Left lung (tissue), 10 donors: ENCODE data around the gene TRAF7. TPM values are rescaled to one million over a fixed set of nuclear protein-coding genes. Genes with fewer than 3 reads are reported as not detected.
"Not testable (repeated sequence)": the region's sequence is repeated elsewhere in the genome, so short reads cannot be mapped to it uniquely, and the experiment has no call there.

Source experiments
- ATAC-seq: fragments of 200-7000 bp; cut with Tn5 transposase; one replicate; pipeline ENCODE4 v1.9.1; 2020; ENCODE audit warnings: moderate library complexity
- DNase-seq, 4 donors: peaks; one replicate each; pipeline ENCODE4 v3.0.0-alpha.2; 2013 to 2020
- H3K27ac ChIP-seq, 2 donors: fragments of 200-600 bp; sonication (generic) in 1 of 2; one replicate each; pipeline versions ENCODE4 v1.5.0 to v1.8.0; 2020 to 2021
- H3K27me3 ChIP-seq, 2 donors: fragments of 200-600 bp; sonication (generic) in 1 of 2; one replicate each; pipeline versions ENCODE4 v1.5.0 to v1.8.0; 2020 to 2021
- H3K36me3 ChIP-seq, 2 donors: fragments of 200-600 bp; sonication (generic) in 1 of 2; one replicate each; pipeline versions ENCODE4 v1.5.0 to v1.8.0; 2020 to 2021
- H3K4me1 ChIP-seq, 2 donors: fragments of 200-600 bp; one replicate each; pipeline ENCODE4 v1.8.0; 2021
- H3K4me3 ChIP-seq, 2 donors: fragments of 200-600 bp; sonication (generic) in 1 of 2; one replicate each; pipeline versions ENCODE4 v1.5.0 to v1.8.0; 2020 to 2021; ENCODE audit warnings: mild to moderate bottlenecking in 1 of 2
- H3K9me3 ChIP-seq, 2 donors: fragments of 200-600 bp; sonication (generic) in 1 of 2; one replicate each; pipeline versions ENCODE4 v1.5.0 to v1.8.0; 2020 to 2021
- CTCF ChIP-seq, 2 donors: fragments of 200-600 bp; sonication (generic) in 1 of 2; IDR thresholded peaks; one replicate each; pipeline versions ENCODE4 v1.5.0 to v1.8.0; 2021; ENCODE audit warnings: antibody characterized with exemption in 2 of 2
- intact Hi-C, 2 donors: fragments of 100-400 bp; cut with DNase I; formaldehyde crosslinking; loops; one replicate each; pipeline versions ENCODE4 v1.11.2 to v1.14.2; 2022
- polyA plus RNA-seq, 6 donors: library from polyadenylated mRNA; unstranded; fragments of 120-200 nt; gene quantifications; one replicate each; pipeline ENCODE4 v1.2.1, GENCODE V29; 2013; ENCODE audit not compliant: insufficient read length in 6 of 6
- total RNA-seq, 2 donors: library from RNA; stranded (reverse); fragmentation: NEBNext Ultra II Directional; extraction: Animal tissue kit (Norgen Biotek cat#: 25700); gene quantifications; one replicate each; pipeline ENCODE4 v1.2.1, GENCODE V29; 2021
- donor health status: DM: no; HTN: yes; CAD: no.
- donor health status: DM: no; HTN: no; CAD: no.

The TRAF7 gene
- total and polyA plus RNA-seq, 8 donors: 48.6 to 88.1 (median 55.0) TPM

- intact Hi-C loops, H3K27ac ChIP-seq, H3K4me1 ChIP-seq, H3K27me3 ChIP-seq, H3K4me3 ChIP-seq, H3K9me3 ChIP-seq, DNase-seq: not testable (repeated sequence)
- H3K36me3 ChIP-seq: peaks cover 0 to 79% of the 10 kb centered on the region in 2 donors
- peak; percentile 19 for ATAC-seq
These were observed 43.9 kb upstream of the TRAF7 start for GRCh38 chr16:2111412-2112335.

- DNase-seq, H3K27me3 ChIP-seq, H3K4me1 ChIP-seq, intact Hi-C loops, H3K9me3 ChIP-seq, H3K27ac ChIP-seq, ATAC-seq, H3K4me3 ChIP-seq: not testable (repeated sequence)
- peaks cover 0 to 75% of the 10 kb centered on the region in 2 donors for H3K36me3 ChIP-seq
These were observed 43.0 kb upstream of the TRAF7 start for GRCh38 chr16:2112539-2113106.

GRCh38 chr16:2114225-2114624 is 41.4 kb upstream of the TRAF7 start:
- ATAC-seq, H3K27me3 ChIP-seq, H3K4me3 ChIP-seq, H3K27ac ChIP-seq, DNase-seq, intact Hi-C loops, H3K4me1 ChIP-seq, H3K9me3 ChIP-seq: not testable (repeated sequence)
- H3K36me3 ChIP-seq: peaks cover 0 to 61% of the 10 kb centered on the region in 2 donors

- H3K9me3 ChIP-seq, H3K4me3 ChIP-seq, H3K4me1 ChIP-seq, H3K27ac ChIP-seq, H3K27me3 ChIP-seq, intact Hi-C loops, ATAC-seq, DNase-seq: not testable (repeated sequence)
- H3K36me3 ChIP-seq: peaks cover 0 to 53% of the 10 kb centered on the region in 2 donors
These were observed 40.5 kb upstream of the TRAF7 start for GRCh38 chr16:2114885-2115590.

- TF ChIP-seq CTCF (IDR thresholded peaks at IDR 0.05): no peak
- ATAC-seq (no peak), DNase-seq (no peak)
- intact Hi-C loops: no loop called here
- Histone ChIP-seq H3K4me3 (no peak overlapping the region), H3K4me1 (no peaks in the 10 kb centered on the region), H3K9me3 (no peaks in the 10 kb centered on the region), H3K27ac (no peak overlapping the region), H3K36me3 (peaks cover 0 to 48% of the 10 kb centered on the region in 2 donors), H3K27me3 (no peaks in the 10 kb centered on the region)
These were observed 40.0 kb upstream of the TRAF7 start for GRCh38 chr16:2115591-2115973.

- H3K4me1 ChIP-seq, intact Hi-C loops, ATAC-seq, DNase-seq, H3K9me3 ChIP-seq, H3K27me3 ChIP-seq, H3K27ac ChIP-seq, H3K4me3 ChIP-seq: not testable (repeated sequence)
- peaks cover 0 to 39% of the 10 kb centered on the region in 2 donors for H3K36me3 ChIP-seq
These were observed 39.2 kb upstream of the TRAF7 start for GRCh38 chr16:2116428-2116827.

- H3K27me3 ChIP-seq, H3K4me1 ChIP-seq, intact Hi-C loops, H3K27ac ChIP-seq, DNase-seq, ATAC-seq, H3K9me3 ChIP-seq, H3K4me3 ChIP-seq: not testable (repeated sequence)
- peaks cover 0 to 30% of the 10 kb centered on the region in 2 donors for H3K36me3 ChIP-seq
These were observed 38.2 kb upstream of the TRAF7 start for GRCh38 chr16:2117341-2117740.

- H3K27ac ChIP-seq, intact Hi-C loops, H3K4me1 ChIP-seq, H3K27me3 ChIP-seq, DNase-seq, H3K9me3 ChIP-seq, ATAC-seq, H3K4me3 ChIP-seq: not testable (repeated sequence)
- peaks cover 0 to 25% of the 10 kb centered on the region in 2 donors for H3K36me3 ChIP-seq
These were observed 37.4 kb upstream of the TRAF7 start for GRCh38 chr16:2117960-2118722.

GRCh38 chr16:2121325-2121724 is 34.3 kb upstream of the TRAF7 start:
- ATAC-seq, H3K27ac ChIP-seq, H3K4me3 ChIP-seq, intact Hi-C loops, H3K9me3 ChIP-seq, DNase-seq, H3K36me3 ChIP-seq: not testable (repeated sequence)
- Histone ChIP-seq H3K4me1 (peaks cover 15 to 24% of the 10 kb centered on the region in 2 donors), H3K27me3 (peaks cover 0 to 10% of the 10 kb centered on the region in 2 donors)
